ENCODE data around the gene CHAT. TPM values are rescaled to one million over a fixed set of nuclear protein-coding genes. Genes with fewer than 3 reads are reported as not detected.

Gene CHAT
- total and polyA plus RNA-seq, 2 of the 13 experiments (the other 11 are each of a cell fraction or from before 2014, with no cell fraction given) = not detected

DNA sequence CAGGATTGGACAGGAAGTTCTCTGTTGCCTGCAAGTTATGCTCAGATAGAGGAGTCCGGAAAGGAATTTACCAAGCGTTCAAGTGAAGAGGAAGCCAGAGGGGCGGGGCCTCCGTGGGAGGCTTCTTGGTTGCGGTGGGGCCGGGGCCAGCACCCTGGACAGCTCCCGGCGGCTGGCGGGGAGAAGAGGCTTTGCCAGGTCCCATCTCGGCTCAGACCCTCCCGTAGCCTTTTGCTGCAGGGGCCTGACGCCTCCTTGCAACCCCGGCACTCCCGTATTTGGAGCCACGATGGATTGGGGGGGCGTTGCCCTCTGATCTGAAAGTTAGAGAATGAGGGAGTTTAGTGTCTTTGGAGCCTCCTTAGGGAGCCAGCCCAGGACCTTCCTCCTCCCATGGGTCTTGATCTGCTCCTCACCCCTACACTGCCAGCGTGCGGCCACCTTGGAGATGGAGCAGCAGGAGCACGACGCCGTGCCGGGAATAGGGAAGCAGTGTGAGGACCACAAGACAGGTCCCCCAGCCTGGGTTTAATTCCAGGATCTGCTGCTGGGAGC, 6.8 kb upstream of the CHAT start (continued):
- TF ChIP-seq, protein P1, sequence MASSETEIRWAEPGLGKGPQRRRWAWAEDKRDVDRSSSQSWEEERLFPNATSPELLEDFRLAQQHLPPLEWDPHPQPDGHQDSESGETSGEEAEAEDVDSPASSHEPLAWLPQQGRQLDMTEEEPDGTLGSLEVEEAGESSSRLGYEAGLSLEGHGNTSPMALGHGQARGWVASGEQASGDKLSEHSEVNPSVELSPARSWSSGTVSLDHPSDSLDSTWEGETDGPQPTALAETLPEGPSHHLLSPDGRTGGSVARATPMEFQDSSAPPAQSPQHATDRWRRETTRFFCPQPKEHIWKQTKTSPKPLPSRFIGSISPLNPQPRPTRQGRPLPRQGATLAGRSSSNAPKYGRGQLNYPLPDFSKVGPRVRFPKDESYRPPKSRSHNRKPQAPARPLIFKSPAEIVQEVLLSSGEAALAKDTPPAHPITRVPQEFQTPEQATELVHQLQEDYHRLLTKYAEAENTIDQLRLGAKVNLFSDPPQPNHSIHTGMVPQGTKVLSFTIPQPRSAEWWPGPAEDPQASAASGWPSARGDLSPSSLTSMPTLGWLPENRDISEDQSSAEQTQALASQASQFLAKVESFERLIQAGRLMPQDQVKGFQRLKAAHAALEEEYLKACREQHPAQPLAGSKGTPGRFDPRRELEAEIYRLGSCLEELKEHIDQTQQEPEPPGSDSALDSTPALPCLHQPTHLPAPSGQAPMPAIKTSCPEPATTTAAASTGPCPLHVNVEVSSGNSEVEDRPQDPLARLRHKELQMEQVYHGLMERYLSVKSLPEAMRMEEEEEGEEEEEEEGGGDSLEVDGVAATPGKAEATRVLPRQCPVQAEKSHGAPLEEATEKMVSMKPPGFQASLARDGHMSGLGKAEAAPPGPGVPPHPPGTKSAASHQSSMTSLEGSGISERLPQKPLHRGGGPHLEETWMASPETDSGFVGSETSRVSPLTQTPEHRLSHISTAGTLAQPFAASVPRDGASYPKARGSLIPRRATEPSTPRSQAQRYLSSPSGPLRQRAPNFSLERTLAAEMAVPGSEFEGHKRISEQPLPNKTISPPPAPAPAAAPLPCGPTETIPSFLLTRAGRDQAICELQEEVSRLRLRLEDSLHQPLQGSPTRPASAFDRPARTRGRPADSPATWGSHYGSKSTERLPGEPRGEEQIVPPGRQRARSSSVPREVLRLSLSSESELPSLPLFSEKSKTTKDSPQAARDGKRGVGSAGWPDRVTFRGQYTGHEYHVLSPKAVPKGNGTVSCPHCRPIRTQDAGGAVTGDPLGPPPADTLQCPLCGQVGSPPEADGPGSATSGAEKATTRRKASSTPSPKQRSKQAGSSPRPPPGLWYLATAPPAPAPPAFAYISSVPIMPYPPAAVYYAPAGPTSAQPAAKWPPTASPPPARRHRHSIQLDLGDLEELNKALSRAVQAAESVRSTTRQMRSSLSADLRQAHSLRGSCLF (CRISPR knock-in tag; IDR thresholded peaks at IDR 0.05; ENCODE audit: borderline replicate concordance) = 0 out of 2 replicates have a peak, but pooled peaks have one; percentile 59
- TF ChIP-seq, protein P2, sequence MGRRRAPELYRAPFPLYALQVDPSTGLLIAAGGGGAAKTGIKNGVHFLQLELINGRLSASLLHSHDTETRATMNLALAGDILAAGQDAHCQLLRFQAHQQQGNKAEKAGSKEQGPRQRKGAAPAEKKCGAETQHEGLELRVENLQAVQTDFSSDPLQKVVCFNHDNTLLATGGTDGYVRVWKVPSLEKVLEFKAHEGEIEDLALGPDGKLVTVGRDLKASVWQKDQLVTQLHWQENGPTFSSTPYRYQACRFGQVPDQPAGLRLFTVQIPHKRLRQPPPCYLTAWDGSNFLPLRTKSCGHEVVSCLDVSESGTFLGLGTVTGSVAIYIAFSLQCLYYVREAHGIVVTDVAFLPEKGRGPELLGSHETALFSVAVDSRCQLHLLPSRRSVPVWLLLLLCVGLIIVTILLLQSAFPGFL (CRISPR knock-in tag; IDR thresholded peaks at IDR 0.05) = 0 out of 2 replicates have a peak, but pooled peaks have one; percentile 33
- TF ChIP-seq SATB2 (CRISPR knock-in tag; IDR thresholded peaks at IDR 0.05) (peak; percentile 93), FOXK1 (CRISPR knock-in tag; IDR thresholded peaks at IDR 0.05; ENCODE audit: borderline replicate concordance, low read depth) (peak; percentile 56; the same call in 1 of the 2 replicates), SAFB2 (CRISPR knock-in tag; IDR thresholded peaks at IDR 0.05; ENCODE audit: borderline replicate concordance, low read depth) (no peak), ZNF101 (CRISPR knock-in tag; IDR thresholded peaks at IDR 0.05; ENCODE audit: borderline replicate concordance, low read depth) (no peak), SP1 (IDR thresholded peaks at IDR 0.05) (no peak), SP1 (CRISPR knock-in tag; IDR thresholded peaks at IDR 0.05) (no peak), CBFB (CRISPR knock-in tag; IDR thresholded peaks at IDR 0.05) (0 out of 2 replicates have a peak, but pooled peaks have one; percentile 24), ZNF644 (CRISPR knock-in tag; IDR thresholded peaks at IDR 0.05; ENCODE audit: low read depth) (peak; percentile 45; the same call in 1 of the 2 replicates), TSC22D2 (CRISPR knock-in tag; IDR thresholded peaks at IDR 0.05; ENCODE audit: borderline replicate concordance) (peak; percentile 94), TBP (CRISPR knock-in tag; IDR thresholded peaks at IDR 0.05) (no peak), HMGA1 (CRISPR knock-in tag; conservative IDR thresholded peaks at IDR 0.05) (no peak), NCOA2 (CRISPR knock-in tag; IDR thresholded peaks at IDR 0.05) (peak; percentile 68)
- TF ChIP-seq, protein P3, sequence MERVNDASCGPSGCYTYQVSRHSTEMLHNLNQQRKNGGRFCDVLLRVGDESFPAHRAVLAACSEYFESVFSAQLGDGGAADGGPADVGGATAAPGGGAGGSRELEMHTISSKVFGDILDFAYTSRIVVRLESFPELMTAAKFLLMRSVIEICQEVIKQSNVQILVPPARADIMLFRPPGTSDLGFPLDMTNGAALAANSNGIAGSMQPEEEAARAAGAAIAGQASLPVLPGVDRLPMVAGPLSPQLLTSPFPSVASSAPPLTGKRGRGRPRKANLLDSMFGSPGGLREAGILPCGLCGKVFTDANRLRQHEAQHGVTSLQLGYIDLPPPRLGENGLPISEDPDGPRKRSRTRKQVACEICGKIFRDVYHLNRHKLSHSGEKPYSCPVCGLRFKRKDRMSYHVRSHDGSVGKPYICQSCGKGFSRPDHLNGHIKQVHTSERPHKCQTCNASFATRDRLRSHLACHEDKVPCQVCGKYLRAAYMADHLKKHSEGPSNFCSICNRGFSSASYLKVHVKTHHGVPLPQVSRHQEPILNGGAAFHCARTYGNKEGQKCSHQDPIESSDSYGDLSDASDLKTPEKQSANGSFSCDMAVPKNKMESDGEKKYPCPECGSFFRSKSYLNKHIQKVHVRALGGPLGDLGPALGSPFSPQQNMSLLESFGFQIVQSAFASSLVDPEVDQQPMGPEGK (CRISPR knock-in tag; IDR thresholded peaks at IDR 0.05) = peak; percentile 39; the same call in 1 of the 2 replicates
- TF ChIP-seq, protein P4, sequence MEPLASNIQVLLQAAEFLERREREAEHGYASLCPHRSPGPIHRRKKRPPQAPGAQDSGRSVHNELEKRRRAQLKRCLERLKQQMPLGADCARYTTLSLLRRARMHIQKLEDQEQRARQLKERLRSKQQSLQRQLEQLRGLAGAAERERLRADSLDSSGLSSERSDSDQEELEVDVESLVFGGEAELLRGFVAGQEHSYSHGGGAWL (CRISPR knock-in tag; IDR thresholded peaks at IDR 0.05) = peak; percentile 93
- TF ChIP-seq, protein P5, sequence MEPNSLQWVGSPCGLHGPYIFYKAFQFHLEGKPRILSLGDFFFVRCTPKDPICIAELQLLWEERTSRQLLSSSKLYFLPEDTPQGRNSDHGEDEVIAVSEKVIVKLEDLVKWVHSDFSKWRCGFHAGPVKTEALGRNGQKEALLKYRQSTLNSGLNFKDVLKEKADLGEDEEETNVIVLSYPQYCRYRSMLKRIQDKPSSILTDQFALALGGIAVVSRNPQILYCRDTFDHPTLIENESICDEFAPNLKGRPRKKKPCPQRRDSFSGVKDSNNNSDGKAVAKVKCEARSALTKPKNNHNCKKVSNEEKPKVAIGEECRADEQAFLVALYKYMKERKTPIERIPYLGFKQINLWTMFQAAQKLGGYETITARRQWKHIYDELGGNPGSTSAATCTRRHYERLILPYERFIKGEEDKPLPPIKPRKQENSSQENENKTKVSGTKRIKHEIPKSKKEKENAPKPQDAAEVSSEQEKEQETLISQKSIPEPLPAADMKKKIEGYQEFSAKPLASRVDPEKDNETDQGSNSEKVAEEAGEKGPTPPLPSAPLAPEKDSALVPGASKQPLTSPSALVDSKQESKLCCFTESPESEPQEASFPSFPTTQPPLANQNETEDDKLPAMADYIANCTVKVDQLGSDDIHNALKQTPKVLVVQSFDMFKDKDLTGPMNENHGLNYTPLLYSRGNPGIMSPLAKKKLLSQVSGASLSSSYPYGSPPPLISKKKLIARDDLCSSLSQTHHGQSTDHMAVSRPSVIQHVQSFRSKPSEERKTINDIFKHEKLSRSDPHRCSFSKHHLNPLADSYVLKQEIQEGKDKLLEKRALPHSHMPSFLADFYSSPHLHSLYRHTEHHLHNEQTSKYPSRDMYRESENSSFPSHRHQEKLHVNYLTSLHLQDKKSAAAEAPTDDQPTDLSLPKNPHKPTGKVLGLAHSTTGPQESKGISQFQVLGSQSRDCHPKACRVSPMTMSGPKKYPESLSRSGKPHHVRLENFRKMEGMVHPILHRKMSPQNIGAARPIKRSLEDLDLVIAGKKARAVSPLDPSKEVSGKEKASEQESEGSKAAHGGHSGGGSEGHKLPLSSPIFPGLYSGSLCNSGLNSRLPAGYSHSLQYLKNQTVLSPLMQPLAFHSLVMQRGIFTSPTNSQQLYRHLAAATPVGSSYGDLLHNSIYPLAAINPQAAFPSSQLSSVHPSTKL (CRISPR knock-in tag; IDR thresholded peaks at IDR 0.05) = peak; percentile 52; the same call in 1 of the 2 replicates

Measured in HepG2 (cell line).